B cell (primary cell): Measurements from ENCODE around the gene CST5. TPM values are rescaled to one million over a fixed set of nuclear protein-coding genes. Genes with fewer than 3 reads are reported as not detected.

Experiments used
- ATAC-seq: fragments of 200-7000 bp; cut with Tn5 transposase; one replicate; pipeline ENCODE4 v1.10.0; 2021; ENCODE audit warnings: low read depth, mild to moderate bottlenecking, moderate number of reproducible peaks, moderate library complexity
- CTCF ChIA-PET: fragments of 350-600 bp; sonication (Branson Sonifier 250); formaldehyde crosslinking; loops from one replicate; lab custom pipeline; 2021; ENCODE audit warnings: antibody characterized with exemption, inconsistent platforms; lab: Charles Lee
- POLR2A ChIA-PET: fragments of 350-600 bp; sonication (Branson Sonifier 250); formaldehyde crosslinking; loops from one replicate; lab custom pipeline; 2021; ENCODE audit warnings: antibody characterized with exemption; lab: Charles Lee
- DNase-seq: peaks from one replicate; pipeline ENCODE4 v3.0.0; 2013
- H2AFZ ChIP-seq: 2 replicates; pipeline ENCODE4 v1.6.1; 2012; ENCODE audit warnings: mild to moderate bottlenecking, low read depth, low read length; ENCODE audit not compliant: insufficient read depth, poor library complexity, severe bottlenecking
- H3K27ac ChIP-seq, 2 donors: 1 replicate in 1 of 2; 2 replicates in 1 of 2; pipeline ENCODE4 v1.5.1; 2012 to 2013; ENCODE audit warnings: low read length in 2 of 2, mild to moderate bottlenecking in 2 of 2, moderate library complexity in 1 of 2
- H3K27me3 ChIP-seq, 4 experiments: fragments of 200-600 bp in 1 of 4; sonication (generic) in 1 of 4; replicated peaks in 1 of 4; 1 replicate in 2 of 4; 2 replicates in 2 of 4; pipeline versions ENCODE4 v1.6.1 to v1.7.0; 2013 to 2016; ENCODE audit warnings: low read length in 3 of 4, mild to moderate bottlenecking in 2 of 4, mixed read lengths in 1 of 4, moderate library complexity in 1 of 4; ENCODE audit not compliant: insufficient read depth in 4 of 4, control insufficient read depth in 3 of 4; ENCODE audit errors: control extremely low read depth in 1 of 4
- H3K36me3 ChIP-seq, 2 experiments: replicated peaks in 1 of 2; 1 replicate in 1 of 2; 2 replicates in 1 of 2; pipeline versions ENCODE4 v1.6.1 to v1.7.1; 2013; ENCODE audit warnings: low read length in 1 of 2; ENCODE audit not compliant: insufficient read depth in 2 of 2, control insufficient read depth in 1 of 2; ENCODE audit errors: control extremely low read depth in 1 of 2, extremely low read depth in 1 of 2
- H3K4me1 ChIP-seq, 2 donors: fragments of 200-600 bp in 1 of 2; sonication (generic) in 1 of 2; 1 replicate in 1 of 2; 2 replicates in 1 of 2; pipeline versions ENCODE4 v1.5.1 to v1.6.1; 2013 to 2017; ENCODE audit warnings: low read length in 2 of 2; ENCODE audit not compliant: control insufficient read depth in 2 of 2, insufficient read depth in 2 of 2
- H3K4me2 ChIP-seq: replicated peaks from 2 replicates; pipeline ENCODE3; 2012; ENCODE audit warnings: mild to moderate bottlenecking, low read depth, low read length; ENCODE audit not compliant: poor library complexity, severe bottlenecking
- H3K4me3 ChIP-seq, 5 experiments: fragments of 200-600 bp in 1 of 5; sonication (generic) in 1 of 5; 1 replicate in 3 of 5; 2 replicates in 2 of 5; pipeline versions ENCODE4 v1.5.1 to v1.7.0; 2011 to 2016; ENCODE audit warnings: low read length in 4 of 5, mild to moderate bottlenecking in 4 of 5, low read depth in 2 of 5, control low read depth in 1 of 5, moderate library complexity in 1 of 5; ENCODE audit not compliant: insufficient read depth in 1 of 5; ENCODE audit errors: control extremely low read depth in 1 of 5, extremely low read depth in 1 of 5
- H3K79me2 ChIP-seq: fragments of 200-600 bp; sonication (generic); one replicate; pipeline ENCODE4 v1.6.0; 2016; ENCODE audit warnings: low read length; ENCODE audit not compliant: control insufficient read depth, insufficient read depth
- H3K9ac ChIP-seq: fragments of 200-600 bp; sonication (generic); 2 replicates; pipeline ENCODE4 v1.6.1; 2017; ENCODE audit warnings: mild to moderate bottlenecking, low read length, moderate library complexity
- H3K9me3 ChIP-seq, 3 donors: one replicate each; pipeline versions ENCODE4 v1.6.1 to v1.7.1; 2013; ENCODE audit warnings: low read length in 2 of 3; ENCODE audit not compliant: control insufficient read depth in 2 of 3, insufficient read depth in 1 of 3; ENCODE audit errors: control extremely low read depth in 1 of 3
- H4K20me1 ChIP-seq: 2 replicates; pipeline ENCODE4 v1.6.0; 2012; ENCODE audit warnings: mild to moderate bottlenecking, low read length; ENCODE audit not compliant: insufficient read depth, control insufficient read depth, poor library complexity, severe bottlenecking
- H3K27ac Mint-ChIP-seq: one replicate; pipeline ENCODE4 v1.8.0; 2021; ENCODE audit warnings: mixed read lengths
- H3K27me3 Mint-ChIP-seq: one replicate; pipeline ENCODE4 v1.8.0; 2021; ENCODE audit warnings: mixed read lengths
- H3K4me1 Mint-ChIP-seq: one replicate; pipeline ENCODE4 v1.8.0; 2021; ENCODE audit warnings: mixed read lengths
- H3K4me3 Mint-ChIP-seq: one replicate; pipeline ENCODE4 v1.8.0; 2021; ENCODE audit warnings: mixed read lengths
- H3K9me3 Mint-ChIP-seq: one replicate; pipeline ENCODE4 v1.8.0; 2022; ENCODE audit warnings: mixed read lengths; ENCODE audit not compliant: insufficient read depth
- CTCF ChIP-seq: fragments of 200-600 bp; IDR thresholded peaks from one replicate; pipeline ENCODE4 v1.8.0; 2022; ENCODE audit warnings: antibody characterized with exemption, mild to moderate bottlenecking
- EZH2 ChIP-seq: IDR thresholded peaks from 2 replicates; pipeline ENCODE4 v1.6.1; 2012; ENCODE audit warnings: borderline replicate concordance, low read depth, mild to moderate bottlenecking, moderate library complexity, low read length; ENCODE audit not compliant: insufficient read depth, poor library complexity, severe bottlenecking
- WGBS: methylation state at CpG from one replicate; pipeline ENCODE4 v1.1.5; 2013; ENCODE audit warnings: missing lambda C conversion rate; ENCODE audit not compliant: insufficient coverage; 5-methylcytosine and 5-hydroxymethylcytosine counted together
- intact Hi-C: fragments of 100-400 bp; cut with micrococcal nuclease; formaldehyde crosslinking; loops from one replicate; pipeline ENCODE4 v1.10.0; 2022
- polyA plus RNA-seq: library from polyadenylated mRNA; depleted of rRNA; stranded (reverse); fragments of >200 nt; gene quantifications from 2 replicates; pipeline ENCODE4 v1.2.3, GENCODE V29; 2012
- total RNA-seq, 2 donors: library from RNA; stranded (reverse); fragments of 120-200 nt in 1 of 2; gene quantifications; 1 replicate in 1 of 2; 2 replicates in 1 of 2; pipeline versions ENCODE4 v1.2.3 to v1.2.4, GENCODE V29; 2013 to 2022

Gene CST5
- total and polyA plus RNA-seq, 2 donors (not counting 1 experiment from before 2014, with no cell fraction given) = not detected

GRCh38 chr20:23869520-23869919 lies 10.0 kb downstream of the CST5 start:
- no peaks in the 10 kb centered on the region for H3K4me1 Mint-ChIP-seq
- no peak overlapping the region for H3K27ac Mint-ChIP-seq
- Histone ChIP-seq H3K79me2 (no peaks in the 10 kb centered on the region), H3K27me3 (no peaks in the 10 kb centered on the region), H3K9ac (no peak overlapping the region), H4K20me1 (no peaks in the 10 kb centered on the region), H3K4me2 (no peak overlapping the region), H2AFZ (no peak overlapping the region), H3K36me3 (no peaks in the 10 kb centered on the region), H3K4me1 (no peaks in the 10 kb centered on the region), H3K9me3 (no peaks in the 10 kb centered on the region), H3K4me3 (no peak overlapping the region), H3K27ac (no peak overlapping the region)
- H3K4me3 Mint-ChIP-seq = no peak overlapping the region
- CTCF ChIA-PET = no interaction called here
- TF ChIP-seq CTCF (no peak), EZH2 (no peak)
- 73% methylated on average over 1 of the region's 2 CpGs for WGBS
- POLR2A ChIA-PET = no interaction called here
- H3K9me3 Mint-ChIP-seq = no peaks in the 10 kb centered on the region
- ATAC-seq (no peak), DNase-seq (no peak)
- intact Hi-C loops = no loop called here
- peaks cover 18% of the 10 kb centered on the region for H3K27me3 Mint-ChIP-seq

- Histone ChIP-seq H2AFZ (no peak overlapping the region), H3K79me2 (no peaks in the 10 kb centered on the region), H3K36me3 (no peaks in the 10 kb centered on the region), H3K9me3 (no peaks in the 10 kb centered on the region), H3K9ac (no peak overlapping the region), H3K4me1 (no peaks in the 10 kb centered on the region), H3K27me3 (no peaks in the 10 kb centered on the region), H3K4me2 (no peak overlapping the region), H4K20me1 (no peaks in the 10 kb centered on the region), H3K27ac (no peak overlapping the region), H3K4me3 (no peak overlapping the region)
- intact Hi-C loops = no loop called here
- no peaks in the 10 kb centered on the region for H3K9me3 Mint-ChIP-seq
- ATAC-seq (no peak), DNase-seq (no peak)
- H3K27me3 Mint-ChIP-seq = peaks cover 15% of the 10 kb centered on the region
- ChIA-PET CTCF (no interaction called here), POLR2A (no interaction called here)
- H3K27ac Mint-ChIP-seq = no peak overlapping the region
- 76% methylated on average over 3 of the region's 5 CpGs for WGBS
- TF ChIP-seq CTCF = no peak
- no peak for TF ChIP-seq EZH2
- H3K4me1 Mint-ChIP-seq = no peaks in the 10 kb centered on the region
- no peak overlapping the region for H3K4me3 Mint-ChIP-seq
Observed at GRCh38 chr20:23868321-23868720, 11.2 kb downstream of the CST5 start.
